Colonic mucosa (tissue), 4 donors: ENCODE data around the gene CCDC110. TPM values are rescaled to one million over a fixed set of nuclear protein-coding genes. Genes with fewer than 3 reads are reported as not detected.

Experiments
- DNase-seq: peaks from one replicate; pipeline ENCODE4 v3.0.0-alpha.2; 2020
- H3K27ac ChIP-seq: fragments of 200-600 bp; one replicate; pipeline ENCODE4 v1.8.0; 2021
- H3K27me3 ChIP-seq: fragments of 200-600 bp; one replicate; pipeline ENCODE4 v1.8.0; 2021
- H3K36me3 ChIP-seq: fragments of 200-600 bp; one replicate; pipeline ENCODE4 v1.8.0; 2021
- H3K4me1 ChIP-seq: fragments of 200-600 bp; one replicate; pipeline ENCODE4 v1.8.0; 2021; ENCODE audit warnings: mild to moderate bottlenecking
- H3K4me3 ChIP-seq: fragments of 200-600 bp; one replicate; pipeline ENCODE4 v1.8.0; 2021
- H3K9ac ChIP-seq, 2 donors: one replicate each; pipeline ENCODE4 v1.7.0; 2013; ENCODE audit warnings: control low read depth in 2 of 2, low read depth in 2 of 2, low read length in 2 of 2
- H3K9me3 ChIP-seq: fragments of 200-600 bp; one replicate; pipeline ENCODE4 v1.8.0; 2021
- intact Hi-C: fragments of 100-400 bp; cut with DNase I; formaldehyde crosslinking; loops from one replicate; pipeline ENCODE4 v1.14.1; 2022
- total RNA-seq, 2 donors: library from RNA; stranded (reverse); fragmentation: NEBNext Ultra II Directional in 1 of 2; extraction: Animal tissue kit (Norgen Biotek cat#: 25700) in 1 of 2; gene quantifications; one replicate each; pipeline ENCODE4 v1.2.1, GENCODE V29; 2021
- TF ChIP-seq, protein P1 (sequence below): fragments of 200-600 bp; IDR thresholded peaks from one replicate; pipeline ENCODE4 v1.8.0; 2022; ENCODE audit warnings: antibody characterized with exemption, mild to moderate bottlenecking
- donor health status: healthy.
- donor health status: DM: no; HTN: no; CAD: no.
- donor health status: DM: no; HTN: no; CAD: no.

The CCDC110 gene
- total RNA-seq, 2 donors from 2014 or later = 3.6 TPM

DNA sequence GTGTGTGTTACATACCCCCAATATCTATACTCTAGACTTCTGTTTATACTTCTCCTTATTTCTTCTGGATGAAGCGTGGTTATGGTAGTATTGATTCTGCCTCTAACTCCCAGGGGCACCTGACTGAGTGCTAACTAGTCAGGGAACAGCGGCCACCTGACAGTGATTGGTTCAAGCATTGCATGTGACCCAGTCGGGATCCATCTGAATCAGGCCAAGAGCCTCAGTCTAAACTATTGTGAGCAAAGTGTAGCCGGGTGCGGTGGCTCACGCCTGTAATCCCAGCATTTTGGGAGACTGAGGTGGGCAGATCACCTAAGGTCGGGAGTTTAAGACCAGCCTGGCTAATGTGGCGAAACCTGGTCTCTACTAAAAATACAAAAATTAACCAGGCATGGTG is 10.0 kb downstream of the CCDC110 start:
- intact Hi-C loops = no loop called here
- no peak overlapping the region for H3K27ac ChIP-seq
- no peaks in the 10 kb centered on the region for H3K9me3 ChIP-seq
- no peaks in the 10 kb centered on the region for H3K4me1 ChIP-seq
- TF ChIP-seq, protein P1, sequence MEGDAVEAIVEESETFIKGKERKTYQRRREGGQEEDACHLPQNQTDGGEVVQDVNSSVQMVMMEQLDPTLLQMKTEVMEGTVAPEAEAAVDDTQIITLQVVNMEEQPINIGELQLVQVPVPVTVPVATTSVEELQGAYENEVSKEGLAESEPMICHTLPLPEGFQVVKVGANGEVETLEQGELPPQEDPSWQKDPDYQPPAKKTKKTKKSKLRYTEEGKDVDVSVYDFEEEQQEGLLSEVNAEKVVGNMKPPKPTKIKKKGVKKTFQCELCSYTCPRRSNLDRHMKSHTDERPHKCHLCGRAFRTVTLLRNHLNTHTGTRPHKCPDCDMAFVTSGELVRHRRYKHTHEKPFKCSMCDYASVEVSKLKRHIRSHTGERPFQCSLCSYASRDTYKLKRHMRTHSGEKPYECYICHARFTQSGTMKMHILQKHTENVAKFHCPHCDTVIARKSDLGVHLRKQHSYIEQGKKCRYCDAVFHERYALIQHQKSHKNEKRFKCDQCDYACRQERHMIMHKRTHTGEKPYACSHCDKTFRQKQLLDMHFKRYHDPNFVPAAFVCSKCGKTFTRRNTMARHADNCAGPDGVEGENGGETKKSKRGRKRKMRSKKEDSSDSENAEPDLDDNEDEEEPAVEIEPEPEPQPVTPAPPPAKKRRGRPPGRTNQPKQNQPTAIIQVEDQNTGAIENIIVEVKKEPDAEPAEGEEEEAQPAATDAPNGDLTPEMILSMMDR = no peak
- H3K27me3 ChIP-seq = no peaks in the 10 kb centered on the region
- no peak overlapping the region for H3K4me3 ChIP-seq
- DNase-seq = no peak
- H3K36me3 ChIP-seq = no peaks in the 10 kb centered on the region
- H3K9ac ChIP-seq = no peak overlapping the region

DNA sequence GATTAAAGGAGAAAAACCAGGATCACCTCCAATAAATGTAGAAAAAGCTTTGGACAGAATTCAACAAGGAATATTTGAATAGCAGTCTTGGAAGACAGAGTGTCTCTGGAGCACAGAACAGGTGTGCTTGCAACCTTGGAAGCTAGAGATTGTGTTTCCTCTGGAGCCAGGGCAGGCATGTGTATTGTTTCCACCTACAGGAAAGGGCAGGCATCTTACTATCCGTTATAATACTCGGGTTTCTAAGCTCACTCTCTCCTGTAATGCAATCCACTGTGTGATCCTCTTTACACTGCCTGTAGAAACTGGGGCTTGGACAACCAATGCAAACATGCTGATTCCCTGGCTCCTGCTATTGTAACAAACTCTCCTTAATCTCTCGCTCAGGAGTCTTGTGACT is 14.4 kb downstream of the CCDC110 start:
- H3K9ac ChIP-seq = no peak overlapping the region
- no peaks in the 10 kb centered on the region for H3K4me1 ChIP-seq
- no peaks in the 10 kb centered on the region for H3K27me3 ChIP-seq
- no peak overlapping the region for H3K4me3 ChIP-seq
- H3K27ac ChIP-seq = no peak overlapping the region
- no peaks in the 10 kb centered on the region for H3K9me3 ChIP-seq
- intact Hi-C loops = no loop called here
- TF ChIP-seq, protein P1 = no peak
- no peak for DNase-seq
- no peaks in the 10 kb centered on the region for H3K36me3 ChIP-seq

DNA sequence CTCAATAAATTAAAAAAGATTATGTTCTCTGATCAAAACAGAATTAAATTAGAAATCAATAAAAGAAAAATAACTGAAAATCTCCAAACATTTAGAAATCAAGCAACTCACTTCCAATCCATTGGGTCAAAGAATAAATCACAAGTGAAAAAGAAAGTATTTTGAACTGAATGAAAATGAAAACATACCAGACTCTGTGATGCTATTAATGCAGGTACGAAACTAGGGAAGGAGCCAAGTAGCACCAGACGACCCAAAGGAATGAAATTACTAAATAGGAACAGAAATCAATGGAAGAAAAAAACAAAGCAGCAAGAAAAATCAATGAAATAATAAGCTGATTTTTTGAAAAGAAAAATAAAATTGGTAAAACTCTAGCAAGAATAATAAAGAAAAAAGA is 15.4 kb downstream of the CCDC110 start:
- Histone ChIP-seq H3K9me3 (no peaks in the 10 kb centered on the region), H3K27me3 (no peaks in the 10 kb centered on the region), H3K9ac (no peak overlapping the region), H3K4me3 (no peak overlapping the region), H3K4me1 (no peaks in the 10 kb centered on the region), H3K27ac (no peak overlapping the region), H3K36me3 (no peaks in the 10 kb centered on the region)
- TF ChIP-seq, protein P1 = no peak
- no peak for DNase-seq
- intact Hi-C loops = no loop called here

DNA sequence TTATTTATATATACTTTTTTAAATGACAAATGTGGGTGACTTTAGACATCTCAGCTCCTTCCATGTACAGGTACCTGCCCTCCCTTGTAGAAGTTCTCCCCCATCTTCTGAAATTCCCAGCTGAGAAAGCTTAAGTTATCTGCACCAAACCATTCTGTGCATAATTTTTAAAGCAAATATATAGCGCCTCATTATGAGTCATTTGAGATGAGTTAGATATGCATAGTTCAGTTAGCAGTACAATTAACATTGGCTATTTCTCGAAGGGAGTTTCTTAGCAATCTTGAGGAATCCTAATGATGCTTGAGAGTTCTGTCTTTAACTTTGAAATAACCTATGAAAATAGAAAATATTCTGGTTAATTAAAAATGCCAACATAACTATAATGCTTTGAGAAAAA is 26.3 kb downstream of the CCDC110 start:
- no peak overlapping the region for H3K4me3 ChIP-seq
- no peaks in the 10 kb centered on the region for H3K36me3 ChIP-seq
- TF ChIP-seq, protein P1 = no peak
- intact Hi-C loops = no loop called here
- H3K27me3 ChIP-seq = no peaks in the 10 kb centered on the region
- no peak for DNase-seq
- H3K9me3 ChIP-seq = no peaks in the 10 kb centered on the region
- H3K4me1 ChIP-seq = no peaks in the 10 kb centered on the region
- no peak overlapping the region for H3K27ac ChIP-seq
- H3K9ac ChIP-seq = no peak overlapping the region

DNA sequence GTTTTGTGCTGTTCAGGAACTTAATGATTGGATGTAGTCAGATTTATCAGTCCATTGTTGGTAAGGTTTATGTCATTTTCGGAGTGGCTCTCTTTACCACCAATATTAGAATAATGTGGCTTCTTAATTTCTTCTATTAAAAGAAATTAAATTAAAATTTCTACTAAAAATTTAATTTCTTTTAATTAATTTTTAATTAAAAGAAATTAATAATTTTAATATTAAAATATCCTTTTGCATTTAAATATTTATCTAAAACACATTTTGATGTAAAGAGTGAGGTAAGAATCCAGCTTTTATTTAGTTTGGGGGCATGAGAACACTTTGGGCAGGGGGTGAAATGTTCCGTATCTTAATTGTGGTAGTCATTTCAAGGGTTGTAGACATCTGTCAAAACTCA is 30.1 kb downstream of the CCDC110 start:
- Histone ChIP-seq H3K4me1 (no peaks in the 10 kb centered on the region), H3K4me3 (no peak overlapping the region), H3K9ac (no peak overlapping the region), H3K27ac (no peak overlapping the region), H3K36me3 (no peaks in the 10 kb centered on the region), H3K27me3 (no peaks in the 10 kb centered on the region), H3K9me3 (no peaks in the 10 kb centered on the region)
- intact Hi-C loops = no loop called here
- TF ChIP-seq, protein P1 = no peak
- DNase-seq = no peak

DNA sequence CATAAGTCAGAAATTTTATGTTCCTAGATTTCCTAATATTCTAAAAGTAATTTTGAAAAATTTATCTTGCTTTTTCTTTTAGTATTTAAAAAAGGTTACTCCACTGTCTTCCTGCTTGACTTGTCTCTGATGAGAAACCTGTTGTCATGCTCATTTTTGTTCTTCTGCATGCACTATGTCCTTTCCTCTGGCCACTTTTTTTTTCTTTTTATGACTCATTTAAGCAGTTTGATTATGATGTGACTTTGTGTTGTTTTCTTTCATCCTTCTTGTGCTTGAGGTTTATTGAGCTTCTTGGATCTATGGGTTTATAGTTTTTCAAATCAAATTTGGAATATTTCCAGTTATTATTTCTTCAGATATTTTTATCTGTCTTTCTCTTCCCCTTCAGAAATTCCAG is 33.7 kb downstream of the CCDC110 start:
- Histone ChIP-seq H3K36me3 (no peaks in the 10 kb centered on the region), H3K4me1 (no peaks in the 10 kb centered on the region), H3K9me3 (no peaks in the 10 kb centered on the region), H3K27ac (no peak overlapping the region), H3K9ac (no peak overlapping the region), H3K27me3 (no peaks in the 10 kb centered on the region), H3K4me3 (no peak overlapping the region)
- intact Hi-C loops = no loop called here
- DNase-seq = no peak
- TF ChIP-seq, protein P1 = no peak
